ENCODE measurements around the gene BUD31. TPM values are rescaled to one million over a fixed set of nuclear protein-coding genes. Genes with fewer than 3 reads are reported as not detected.

BUD31 gene
- total RNA-seq, 6 experiments from 2014 or later: 134 to 147 (median 146) TPM

DNA sequence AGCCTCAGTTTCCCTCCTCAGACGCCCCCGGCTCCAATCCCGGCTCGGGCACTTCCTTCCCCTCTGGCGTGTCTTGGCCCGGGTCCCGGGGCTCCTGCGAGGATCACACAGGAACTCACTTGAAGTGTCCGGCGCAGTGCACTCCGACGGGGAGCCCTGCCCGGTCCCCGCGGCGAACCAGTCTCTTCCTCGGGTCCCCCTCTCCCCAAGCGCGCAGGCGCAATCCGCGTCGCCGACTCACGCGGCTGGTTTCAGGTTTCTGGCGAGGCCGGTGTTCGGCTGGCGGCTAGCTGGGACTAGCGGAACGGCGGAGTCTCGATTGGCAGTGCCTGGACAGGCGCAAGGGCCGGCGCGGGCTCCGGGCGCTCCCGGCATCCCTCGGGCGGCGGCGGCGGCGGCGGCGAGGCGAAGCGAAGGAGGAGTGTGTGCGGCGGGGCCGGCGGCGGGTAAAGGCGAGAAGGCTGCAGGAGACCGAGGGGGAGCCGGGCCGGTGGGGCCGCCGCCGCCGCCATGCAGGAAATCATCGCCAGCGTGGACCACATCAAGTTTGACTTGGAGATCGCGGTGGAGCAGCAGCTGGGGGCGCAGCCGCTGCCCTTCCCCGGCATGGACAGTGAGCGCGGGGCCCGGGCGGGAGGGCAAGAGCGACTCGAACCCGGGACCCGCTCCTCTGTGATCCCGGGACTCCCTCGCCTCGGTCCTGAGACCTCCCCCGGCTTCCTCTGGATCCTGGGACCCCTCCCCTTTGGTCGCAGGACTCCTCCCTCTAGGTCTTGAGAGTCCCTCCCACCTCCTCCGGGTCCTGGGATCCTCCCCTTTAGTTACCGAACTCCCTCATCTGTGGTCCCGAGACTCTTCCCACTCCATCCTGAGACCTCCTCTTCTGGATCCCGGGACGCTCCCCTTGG is 30.1 kb downstream of the BUD31 start, which contains the start of the genes CPSF4 and PTCD1:
Gene CPSF4, plus strand, starts transcription at position 371 of the 908 bp plus-strand sequence. Its CDS starts 140 bp downstream, at position 511.
Gene PTCD1, minus strand, starts transcription at position 226 of the 908 bp plus-strand sequence. CDS start 3,556 bp downstream, outside the sequence.
- peaks cover 14% of the 10 kb centered on the region for H3K36me3 Mint-ChIP-seq (ENCODE audit: low read depth)
- peak within 1 kb of the TSS; percentile 95 for H3K4me3 Mint-ChIP-seq

DNA sequence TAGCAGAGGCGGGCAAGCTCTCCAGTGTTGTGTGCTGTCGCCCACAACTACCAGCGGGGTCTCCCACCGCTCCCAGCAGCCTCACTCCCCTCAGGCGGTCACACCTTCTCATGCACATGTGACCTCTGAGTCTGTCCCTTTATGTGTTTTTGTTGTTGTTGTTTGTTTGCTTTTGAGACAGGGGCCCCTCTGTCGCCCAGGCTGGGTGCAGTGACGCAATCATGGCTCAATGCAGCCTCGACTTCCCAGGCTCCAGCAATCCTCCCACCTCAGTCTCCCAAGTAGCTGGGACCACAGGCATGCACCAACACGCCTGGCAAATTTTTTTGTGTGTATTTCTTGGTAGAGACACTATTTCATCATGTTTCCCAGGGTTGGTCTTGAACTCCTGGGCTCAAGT is 31.4 kb downstream of the BUD31 start:
- Mint-ChIP-seq H3K36me3 (ENCODE audit: low read depth) (peaks cover 23% of the 10 kb centered on the region), H3K27ac (peak overlapping the region; percentile 55), H3K4me3 (peak overlapping the region; percentile 95), H3K27me3 (ENCODE audit: insufficient read depth) (peaks cover 2% of the 10 kb centered on the region; the same call in 1 of the 2 replicates), H3K4me1 (ENCODE audit: low read depth) (peaks cover 18% of the 10 kb centered on the region), H3K9me3 (no peaks in the 10 kb centered on the region)
- DNase-seq: peak; percentile 12
- TF ChIP-seq, protein P1, sequence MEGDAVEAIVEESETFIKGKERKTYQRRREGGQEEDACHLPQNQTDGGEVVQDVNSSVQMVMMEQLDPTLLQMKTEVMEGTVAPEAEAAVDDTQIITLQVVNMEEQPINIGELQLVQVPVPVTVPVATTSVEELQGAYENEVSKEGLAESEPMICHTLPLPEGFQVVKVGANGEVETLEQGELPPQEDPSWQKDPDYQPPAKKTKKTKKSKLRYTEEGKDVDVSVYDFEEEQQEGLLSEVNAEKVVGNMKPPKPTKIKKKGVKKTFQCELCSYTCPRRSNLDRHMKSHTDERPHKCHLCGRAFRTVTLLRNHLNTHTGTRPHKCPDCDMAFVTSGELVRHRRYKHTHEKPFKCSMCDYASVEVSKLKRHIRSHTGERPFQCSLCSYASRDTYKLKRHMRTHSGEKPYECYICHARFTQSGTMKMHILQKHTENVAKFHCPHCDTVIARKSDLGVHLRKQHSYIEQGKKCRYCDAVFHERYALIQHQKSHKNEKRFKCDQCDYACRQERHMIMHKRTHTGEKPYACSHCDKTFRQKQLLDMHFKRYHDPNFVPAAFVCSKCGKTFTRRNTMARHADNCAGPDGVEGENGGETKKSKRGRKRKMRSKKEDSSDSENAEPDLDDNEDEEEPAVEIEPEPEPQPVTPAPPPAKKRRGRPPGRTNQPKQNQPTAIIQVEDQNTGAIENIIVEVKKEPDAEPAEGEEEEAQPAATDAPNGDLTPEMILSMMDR (IDR thresholded peaks at IDR 0.05): no peak

More for the DNA sequence above, 30.1 kb downstream of the BUD31 start, which contains the start of the genes CPSF4 and PTCD1:
- peak; percentile 98 for DNase-seq
- H3K27ac Mint-ChIP-seq: peak within 1 kb of the TSS; percentile 93
- peaks cover 2% of the 10 kb centered on the region; the same call in 1 of the 2 replicates for H3K27me3 Mint-ChIP-seq (ENCODE audit: insufficient read depth)
- TF ChIP-seq, protein P1 (IDR thresholded peaks at IDR 0.05): no peak
- no peaks in the 10 kb centered on the region for H3K9me3 Mint-ChIP-seq
- H3K4me1 Mint-ChIP-seq (ENCODE audit: low read depth): peaks cover 18% of the 10 kb centered on the region

DNA sequence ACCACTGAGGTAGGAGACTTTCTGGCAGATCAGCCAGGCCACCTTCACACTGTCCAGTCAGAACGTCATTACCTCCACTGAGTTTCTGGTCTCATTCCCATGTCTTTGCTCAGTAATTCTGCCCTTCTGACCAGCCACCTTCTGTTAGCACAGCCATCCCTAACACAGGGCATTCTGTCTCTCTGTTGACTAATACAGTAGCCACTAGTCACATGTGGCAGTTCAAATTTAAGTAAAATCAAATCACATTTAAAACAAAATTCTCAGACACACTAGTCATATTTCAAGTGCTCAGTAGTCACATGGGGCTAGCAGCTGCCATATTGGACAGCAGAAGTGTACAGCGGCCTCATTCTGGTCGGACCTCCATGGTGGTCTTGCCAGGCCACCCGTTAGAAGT is 37.3 kb downstream of the BUD31 start:
- Mint-ChIP-seq H3K36me3 (ENCODE audit: low read depth) (peaks cover 34% of the 10 kb centered on the region), H3K4me1 (ENCODE audit: low read depth) (peaks cover 5% of the 10 kb centered on the region; the same call in 1 of the 2 replicates), H3K27ac (peak overlapping the region; percentile 63), H3K4me3 (no peak overlapping the region), H3K9me3 (no peaks in the 10 kb centered on the region), H3K27me3 (ENCODE audit: insufficient read depth) (peaks cover 2% of the 10 kb centered on the region; the same call in 1 of the 2 replicates)
- TF ChIP-seq, protein P1 (IDR thresholded peaks at IDR 0.05): no peak
- no peak for DNase-seq

DNA sequence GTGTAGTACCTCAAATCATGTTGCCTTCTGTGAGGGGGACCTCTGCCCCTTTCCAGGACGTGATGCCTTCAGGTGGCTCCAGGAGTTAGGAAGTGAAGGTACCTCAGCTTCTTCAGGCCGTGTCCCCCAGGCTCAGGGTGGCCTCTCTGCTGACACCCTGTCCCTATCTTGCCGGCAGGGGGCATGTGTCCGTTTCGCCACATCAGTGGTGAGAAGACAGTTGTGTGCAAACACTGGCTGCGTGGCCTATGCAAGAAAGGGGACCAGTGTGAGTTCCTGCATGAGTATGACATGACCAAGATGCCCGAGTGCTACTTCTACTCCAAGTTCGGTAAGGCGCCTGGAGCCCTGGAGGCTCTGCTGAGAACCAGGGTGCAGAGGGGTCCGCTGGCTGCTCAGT is 39.2 kb downstream of the BUD31 start:
- Mint-ChIP-seq H3K36me3 (ENCODE audit: low read depth) (peaks cover 28% of the 10 kb centered on the region), H3K4me3 (no peak overlapping the region), H3K27me3 (ENCODE audit: insufficient read depth) (no peaks in the 10 kb centered on the region), H3K4me1 (ENCODE audit: low read depth) (no peaks in the 10 kb centered on the region), H3K9me3 (no peaks in the 10 kb centered on the region), H3K27ac (no peak overlapping the region)
- no peak for DNase-seq
- TF ChIP-seq, protein P1 (IDR thresholded peaks at IDR 0.05): peak; percentile 39; the same call in 1 of the 2 replicates

DNA sequence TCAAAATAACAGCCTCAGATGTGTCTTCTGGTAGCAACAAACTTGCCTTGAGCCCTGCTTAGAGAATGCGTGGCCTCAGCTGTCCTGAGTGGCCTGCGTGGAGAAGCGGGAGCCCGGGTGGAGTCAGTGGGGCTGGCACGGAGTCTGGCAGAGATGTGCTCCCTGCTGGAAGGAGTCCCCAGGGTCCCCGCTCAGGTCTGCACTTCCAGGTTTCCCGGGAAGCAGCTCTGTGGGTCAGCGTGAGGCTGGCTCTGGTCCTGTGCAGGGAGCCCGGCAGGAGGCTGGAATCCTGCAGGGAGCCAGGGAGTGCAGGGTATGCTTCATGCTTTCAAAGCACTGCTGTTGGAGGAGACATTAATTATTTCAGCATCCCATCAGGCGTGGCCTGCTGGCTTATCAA is 40.1 kb downstream of the BUD31 start:
- Mint-ChIP-seq H3K27ac (no peak overlapping the region), H3K4me1 (ENCODE audit: low read depth) (no peaks in the 10 kb centered on the region), H3K9me3 (no peaks in the 10 kb centered on the region), H3K27me3 (ENCODE audit: insufficient read depth) (no peaks in the 10 kb centered on the region), H3K36me3 (ENCODE audit: low read depth) (peaks cover 28% of the 10 kb centered on the region), H3K4me3 (no peak overlapping the region)
- TF ChIP-seq, protein P1 (IDR thresholded peaks at IDR 0.05): no peak
- DNase-seq: no peak
